Adrenal gland (tissue), 5 donors: ENCODE data around the gene RASIP1.

Experiments used
- CTCF ChIP-seq, 6 experiments: fragments of 450-650 bp in 4 of 6; fragments of 200-600 bp in 2 of 6; sonication (generic) in 1 of 6; IDR thresholded peaks; 1 replicate in 5 of 6; 2 replicates in 1 of 6; pipeline versions ENCODE4 v1.5.1 to v1.8.0; 2016 to 2021; ENCODE audit warnings: antibody characterized with exemption in 6 of 6, mild to moderate bottlenecking in 2 of 6, moderate library complexity in 1 of 6
- POLR2A ChIP-seq, 2 donors: fragments of 450-650 bp; IDR thresholded peaks; one replicate each; pipeline ENCODE4 v1.6.1; 2017; ENCODE audit warnings: antibody characterized with exemption in 2 of 2, mild to moderate bottlenecking in 2 of 2, moderate library complexity in 1 of 2
- donor health status: DM: no; HTN: no; CAD: no.

GRCh38 chr19:48715681-48716171, 24.7 kb downstream of the RASIP1 start:
- TF ChIP-seq POLR2A (IDR thresholded peaks at IDR 0.05) = no peak
- TF ChIP-seq CTCF (IDR thresholded peaks at IDR 0.05) = no peak
